ENCODE data around the gene CCDC51. TPM values are rescaled to one million over a fixed set of nuclear protein-coding genes. Genes with fewer than 3 reads are reported as not detected.
A peak's percentile ranks its signal among the peaks of the same experiment; 100 is the strongest.

The CCDC51 gene
- total and polyA plus RNA-seq, 10 donors = 8.4 to 22.2 (median 15.0) TPM

- TF ChIP-seq POLR2AphosphoS5 (IDR thresholded peaks at IDR 0.05) (peak in 2 of 3 donors; percentile 7 to 22), POLR2A (IDR thresholded peaks at IDR 0.05) (no peak)
- no peak for DNase-seq
- 51 to 61% (median 54%) methylated on average over 4 of the region's 4 CpGs for WGBS, 5 donors
- Histone ChIP-seq H3K9me3 (no peaks in the 10 kb centered on the region), H3K4me1 (peaks cover 0 to 49% (median 15%) of the 10 kb centered on the region in 6 donors), H3K36me3 (no peaks in the 10 kb centered on the region), H3K4me3 (no peak overlapping the region), H3K27ac (no peak overlapping the region), H3K27me3 (replicated peaks in 1 of 7) (no peaks in the 10 kb centered on the region)
- intact Hi-C loops (cut with DNase I; ENCODE audit: low total_unique reads) = loop anchor here (2.0 kb wide), 2 partner anchors 35 to 149 kb away; no protein-coding TSS in a partner anchor
These were observed 40.3 kb downstream of the CCDC51 start for GRCh38 chr3:48399387-48400172.

- 61 to 83% (median 64%) methylated on average over 11 of the region's 11 CpGs for WGBS, 5 donors
- DNase-seq = peak; percentile 70
- TF ChIP-seq POLR2A (IDR thresholded peaks at IDR 0.05) (no peak), CTCF (IDR thresholded peaks at IDR 0.05 in 8 of 11, conservative IDR thresholded peaks at IDR 0.05 in 3 of 11) (no peak), POLR2AphosphoS5 (IDR thresholded peaks at IDR 0.05) (no peak)
- Histone ChIP-seq H3K9me3 (no peaks in the 10 kb centered on the region), H3K4me1 (peaks cover 0 to 42% (median 7%) of the 10 kb centered on the region in 6 donors), H3K27me3 (replicated peaks in 1 of 7) (no peaks in the 10 kb centered on the region), H3K27ac (no peak overlapping the region), H3K36me3 (no peaks in the 10 kb centered on the region), H3K4me3 (no peak overlapping the region)
- intact Hi-C loops (cut with DNase I; ENCODE audit: low total_unique reads) = no loop called here
These were observed 41.1 kb downstream of the CCDC51 start for GRCh38 chr3:48398701-48399386.

- intact Hi-C loops (cut with DNase I; ENCODE audit: low total_unique reads) = no loop called here
These were observed 41.9 kb downstream of the CCDC51 start for GRCh38 chr3:48397767-48398681.

More at GRCh38 chr3:48397767-48398681, 41.9 kb downstream of the CCDC51 start:
- Histone ChIP-seq H3K9me3 (no peaks in the 10 kb centered on the region), H3K27ac (peak overlapping the region in 2 of 8 donors; percentile 37 to 42), H3K27me3 (replicated peaks in 1 of 7) (no peaks in the 10 kb centered on the region), H3K4me1 (peaks cover 0 to 33% (median 3%) of the 10 kb centered on the region in 6 donors), H3K4me3 (no peak overlapping the region), H3K36me3 (no peaks in the 10 kb centered on the region)
- TF ChIP-seq POLR2AphosphoS5 (IDR thresholded peaks at IDR 0.05) (no peak), CTCF (IDR thresholded peaks at IDR 0.05 in 8 of 11, conservative IDR thresholded peaks at IDR 0.05 in 3 of 11) (no peak), POLR2A (IDR thresholded peaks at IDR 0.05) (no peak)
- WGBS, 5 donors = 68 to 80% (median 73%) methylated on average over 6 to 9 of the region's 9 CpGs
- no peak for DNase-seq
